GM23338 (cell line): ENCODE measurements around the gene GNPTG. TPM values are rescaled to one million over a fixed set of nuclear protein-coding genes. Genes with fewer than 3 reads are reported as not detected.

Experiments used
- ATAC-seq: fragments of 200-7000 bp; cut with Tn5 transposase; 3 replicates; pipeline ENCODE4 v1.9.1; 2020
- DNase-seq: peaks from one replicate; pipeline ENCODE4 v3.0.0-alpha.2; 2015; ENCODE audit warnings: low spot score
- H2AFZ ChIP-seq: fragments of 200-600 bp; sonication (generic); 2 replicates; pipeline ENCODE4 v1.8.0; 2016; ENCODE audit warnings: antibody characterized with exemption, mild to moderate bottlenecking, moderate library complexity
- H3F3A ChIP-seq: fragments of 200-600 bp; sonication (generic); replicated peaks from 2 replicates; pipeline ENCODE4 v1.8.0; 2017; ENCODE audit warnings: antibody characterized with exemption, mixed run types, low read depth
- H3K27ac ChIP-seq: fragments of 200-600 bp; sonication (generic); 2 replicates; pipeline ENCODE4 v1.6.1; 2016; ENCODE audit warnings: low read depth
- H3K27me3 ChIP-seq: fragments of 200-600 bp; sonication (generic); 2 replicates; pipeline ENCODE4 v1.8.0; 2016; ENCODE audit warnings: mild to moderate bottlenecking, mixed run types, moderate library complexity; ENCODE audit not compliant: insufficient read depth
- H3K36me3 ChIP-seq: fragments of 200-600 bp; sonication (generic); 2 replicates; pipeline ENCODE4 v1.8.0; 2016; ENCODE audit warnings: mild to moderate bottlenecking; ENCODE audit not compliant: insufficient read depth
- H3K4me1 ChIP-seq: fragments of 200-600 bp; sonication (generic); 2 replicates; pipeline ENCODE4 v1.8.0; 2016; ENCODE audit warnings: mild to moderate bottlenecking, moderate library complexity; ENCODE audit not compliant: insufficient read depth
- H3K4me2 ChIP-seq: fragments of 200-600 bp; sonication (generic); 2 replicates; pipeline ENCODE4 v1.7.1; 2017; ENCODE audit warnings: mixed run types
- H3K4me3 ChIP-seq: fragments of 200-600 bp; sonication (generic); 2 replicates; pipeline ENCODE4 v1.6.1; 2016; ENCODE audit warnings: mixed run types
- H3K79me2 ChIP-seq: fragments of 200-600 bp; sonication (generic); replicated peaks from 2 replicates; pipeline ENCODE4 v1.8.0; 2017; ENCODE audit warnings: mild to moderate bottlenecking; ENCODE audit not compliant: insufficient read depth
- H3K9me2 ChIP-seq: fragments of 200-600 bp; sonication (generic); 2 replicates; pipeline ENCODE4 v1.8.0; 2017; ENCODE audit not compliant: insufficient read depth
- H4K20me1 ChIP-seq: fragments of 200-600 bp; sonication (generic); replicated peaks from 2 replicates; pipeline ENCODE4 v1.8.0; 2017; ENCODE audit warnings: mild to moderate bottlenecking; ENCODE audit not compliant: insufficient read depth
- H3K27ac Mint-ChIP-seq: 2 replicates; pipeline ENCODE4 v1.8.0; 2020; ENCODE audit warnings: inconsistent platforms, mild to moderate bottlenecking, moderate library complexity, mixed read lengths
- H3K27me3 Mint-ChIP-seq: 3 replicates; pipeline ENCODE4 v1.8.0; 2022; ENCODE audit warnings: low read depth, mild to moderate bottlenecking, moderate library complexity, mixed read lengths, inconsistent platforms; ENCODE audit not compliant: insufficient read depth, poor library complexity
- H3K36me3 Mint-ChIP-seq: 3 replicates; pipeline ENCODE4 v1.8.0; 2021; ENCODE audit warnings: low read depth, mild to moderate bottlenecking, inconsistent platforms, moderate library complexity, mixed read lengths
- H3K4me1 Mint-ChIP-seq: 3 replicates; pipeline ENCODE4 v1.8.0; 2020; ENCODE audit warnings: mild to moderate bottlenecking, inconsistent platforms, mixed read lengths
- H3K4me3 Mint-ChIP-seq: 3 replicates; pipeline ENCODE4 v1.8.0; 2021; ENCODE audit warnings: moderate library complexity, mild to moderate bottlenecking, inconsistent platforms, mixed read lengths
- H3K9me3 Mint-ChIP-seq: 3 replicates; pipeline ENCODE4 v1.8.0; 2020; ENCODE audit warnings: moderate library complexity, mild to moderate bottlenecking, inconsistent platforms, mixed read lengths
- CTCF ChIP-seq, 2 experiments: fragments of 200-600 bp in 1 of 2; sonication (generic) in 1 of 2; conservative IDR thresholded peaks; 2 replicates each; pipeline versions ENCODE4 v1.5.1 to v1.6.1; 2016 to 2017; ENCODE audit warnings: antibody characterized with exemption in 2 of 2, low read depth in 2 of 2, mild to moderate bottlenecking in 2 of 2, moderate library complexity in 1 of 2
- EZH2 ChIP-seq: fragments of 200-600 bp; sonication (generic); IDR thresholded peaks from one replicate; pipeline ENCODE4 v1.8.0; 2017; ENCODE audit warnings: antibody characterized with exemption, mild to moderate bottlenecking, low read depth; ENCODE audit not compliant: unreplicated experiment
- JUNB ChIP-seq: IDR thresholded peaks from one replicate; pipeline ENCODE4 v1.6.1; 2016; ENCODE audit warnings: antibody characterized with exemption; ENCODE audit not compliant: unreplicated experiment
- NANOG ChIP-seq: IDR thresholded peaks from 2 replicates; pipeline ENCODE4 v1.6.1; 2016; ENCODE audit warnings: antibody characterized with exemption, borderline replicate concordance
- polyA plus RNA-seq: library from polyadenylated mRNA; unstranded; fragments of >200 nt; fragmentation: Nextera tagmentation; extraction: Ambion mirVana; gene quantifications from 2 replicates; pipeline ENCODE4 v1.2.1, GENCODE V29; 2016
- total RNA-seq: library from RNA; depleted of rRNA; stranded (reverse); fragments of >200 nt; shearing (Covaris generic); gene quantifications from 2 replicates; pipeline ENCODE4 v1.2.3, GENCODE V29; 2014
- TF ChIP-seq, protein P1 (sequence below): fragments of 250-450 bp; sonication (Bioruptor Pico); IDR thresholded peaks from 2 replicates; pipeline ENCODE4 v1.5.0; 2020; ENCODE audit warnings: mild to moderate bottlenecking, moderate library complexity

Gene GNPTG
- total and polyA plus RNA-seq, 2 experiments from 2014 or later, result 23.3 to 41.0 TPM

- TF ChIP-seq, protein P1, sequence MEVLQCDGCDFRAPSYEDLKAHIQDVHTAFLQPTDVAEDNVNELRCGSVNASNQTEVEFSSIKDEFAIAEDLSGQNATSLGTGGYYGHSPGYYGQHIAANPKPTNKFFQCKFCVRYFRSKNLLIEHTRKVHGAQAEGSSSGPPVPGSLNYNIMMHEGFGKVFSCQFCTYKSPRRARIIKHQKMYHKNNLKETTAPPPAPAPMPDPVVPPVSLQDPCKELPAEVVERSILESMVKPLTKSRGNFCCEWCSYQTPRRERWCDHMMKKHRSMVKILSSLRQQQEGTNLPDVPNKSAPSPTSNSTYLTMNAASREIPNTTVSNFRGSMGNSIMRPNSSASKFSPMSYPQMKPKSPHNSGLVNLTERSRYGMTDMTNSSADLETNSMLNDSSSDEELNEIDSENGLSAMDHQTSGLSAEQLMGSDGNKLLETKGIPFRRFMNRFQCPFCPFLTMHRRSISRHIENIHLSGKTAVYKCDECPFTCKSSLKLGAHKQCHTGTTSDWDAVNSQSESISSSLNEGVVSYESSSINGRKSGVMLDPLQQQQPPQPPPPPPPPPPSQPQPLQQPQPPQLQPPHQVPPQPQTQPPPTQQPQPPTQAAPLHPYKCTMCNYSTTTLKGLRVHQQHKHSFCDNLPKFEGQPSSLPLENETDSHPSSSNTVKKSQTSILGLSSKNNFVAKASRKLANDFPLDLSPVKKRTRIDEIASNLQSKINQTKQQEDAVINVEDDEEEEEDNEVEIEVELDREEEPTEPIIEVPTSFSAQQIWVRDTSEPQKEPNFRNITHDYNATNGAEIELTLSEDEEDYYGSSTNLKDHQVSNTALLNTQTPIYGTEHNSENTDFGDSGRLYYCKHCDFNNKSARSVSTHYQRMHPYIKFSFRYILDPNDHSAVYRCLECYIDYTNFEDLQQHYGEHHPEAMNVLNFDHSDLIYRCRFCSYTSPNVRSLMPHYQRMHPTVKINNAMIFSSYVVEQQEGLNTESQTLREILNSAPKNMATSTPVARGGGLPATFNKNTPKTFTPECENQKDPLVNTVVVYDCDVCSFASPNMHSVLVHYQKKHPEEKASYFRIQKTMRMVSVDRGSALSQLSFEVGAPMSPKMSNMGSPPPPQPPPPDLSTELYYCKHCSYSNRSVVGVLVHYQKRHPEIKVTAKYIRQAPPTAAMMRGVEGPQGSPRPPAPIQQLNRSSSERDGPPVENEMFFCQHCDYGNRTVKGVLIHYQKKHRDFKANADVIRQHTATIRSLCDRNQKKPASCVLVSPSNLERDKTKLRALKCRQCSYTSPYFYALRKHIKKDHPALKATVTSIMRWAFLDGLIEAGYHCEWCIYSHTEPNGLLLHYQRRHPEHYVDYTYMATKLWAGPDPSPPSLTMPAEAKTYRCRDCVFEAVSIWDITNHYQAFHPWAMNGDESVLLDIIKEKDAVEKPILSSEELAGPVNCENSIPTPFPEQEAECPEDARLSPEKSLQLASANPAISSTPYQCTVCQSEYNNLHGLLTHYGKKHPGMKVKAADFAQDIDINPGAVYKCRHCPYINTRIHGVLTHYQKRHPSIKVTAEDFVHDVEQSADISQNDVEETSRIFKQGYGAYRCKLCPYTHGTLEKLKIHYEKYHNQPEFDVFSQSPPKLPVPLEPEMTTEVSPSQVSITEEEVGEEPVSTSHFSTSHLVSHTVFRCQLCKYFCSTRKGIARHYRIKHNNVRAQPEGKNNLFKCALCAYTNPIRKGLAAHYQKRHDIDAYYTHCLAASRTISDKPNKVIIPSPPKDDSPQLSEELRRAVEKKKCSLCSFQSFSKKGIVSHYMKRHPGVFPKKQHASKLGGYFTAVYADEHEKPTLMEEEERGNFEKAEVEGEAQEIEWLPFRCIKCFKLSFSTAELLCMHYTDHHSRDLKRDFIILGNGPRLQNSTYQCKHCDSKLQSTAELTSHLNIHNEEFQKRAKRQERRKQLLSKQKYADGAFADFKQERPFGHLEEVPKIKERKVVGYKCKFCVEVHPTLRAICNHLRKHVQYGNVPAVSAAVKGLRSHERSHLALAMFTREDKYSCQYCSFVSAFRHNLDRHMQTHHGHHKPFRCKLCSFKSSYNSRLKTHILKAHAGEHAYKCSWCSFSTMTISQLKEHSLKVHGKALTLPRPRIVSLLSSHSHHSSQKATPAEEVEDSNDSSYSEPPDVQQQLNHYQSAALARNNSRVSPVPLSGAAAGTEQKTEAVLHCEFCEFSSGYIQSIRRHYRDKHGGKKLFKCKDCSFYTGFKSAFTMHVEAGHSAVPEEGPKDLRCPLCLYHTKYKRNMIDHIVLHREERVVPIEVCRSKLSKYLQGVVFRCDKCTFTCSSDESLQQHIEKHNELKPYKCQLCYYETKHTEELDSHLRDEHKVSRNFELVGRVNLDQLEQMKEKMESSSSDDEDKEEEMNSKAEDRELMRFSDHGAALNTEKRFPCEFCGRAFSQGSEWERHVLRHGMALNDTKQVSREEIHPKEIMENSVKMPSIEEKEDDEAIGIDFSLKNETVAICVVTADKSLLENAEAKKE, result no peak
- TF ChIP-seq JUNB (no peak), CTCF (conservative IDR thresholded peaks at IDR 0.05; ENCODE audit: low read depth in 2 of 2) (no peak), NANOG (no peak), EZH2 (no peak)
Observed at GRCh38 chr16:1385232-1385631, 33.5 kb downstream of the GNPTG start (continued).

DNA sequence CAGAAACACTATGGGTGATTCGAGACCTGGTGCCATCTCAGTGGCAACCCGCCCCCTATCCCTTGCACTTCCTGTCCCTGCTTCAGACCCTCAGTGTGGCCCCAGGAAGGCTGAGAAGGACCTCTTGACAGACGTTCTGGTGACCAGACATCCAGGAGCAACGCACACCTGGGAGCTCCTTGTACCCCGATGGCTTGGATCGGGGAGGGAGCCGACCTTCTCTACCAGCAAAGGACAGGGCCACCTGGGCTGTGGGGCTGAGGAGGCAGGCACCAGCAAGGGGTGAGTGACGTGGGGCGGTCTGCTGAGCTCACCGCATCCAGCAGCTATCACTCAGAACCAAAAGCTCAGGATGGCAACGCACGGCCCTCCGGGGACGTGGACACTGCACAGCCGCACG is 35.6 kb downstream of the GNPTG start:
- H3K4me2 ChIP-seq, result no peak overlapping the region
- no peaks in the 10 kb centered on the region for H3K9me3 Mint-ChIP-seq
- H3K4me1 Mint-ChIP-seq, result no peaks in the 10 kb centered on the region
- no peaks in the 10 kb centered on the region for H3K9me2 ChIP-seq
- TF ChIP-seq JUNB, result no peak
- no peak for TF ChIP-seq EZH2
- no peak overlapping the region for H3K27ac ChIP-seq
- ATAC-seq, result no peak
- H3K4me3 Mint-ChIP-seq, result no peak overlapping the region
- H4K20me1 ChIP-seq, result no peaks in the 10 kb centered on the region; the same call in 1 of the 2 replicates
- H3K27me3 Mint-ChIP-seq, result no peaks in the 10 kb centered on the region
- no peak overlapping the region for H2AFZ ChIP-seq
- no peaks in the 10 kb centered on the region for H3K4me1 ChIP-seq
- H3K36me3 ChIP-seq, result no peaks in the 10 kb centered on the region
- no peak overlapping the region for H3K27ac Mint-ChIP-seq
- H3F3A ChIP-seq, result no peaks in the 10 kb centered on the region
- no peaks in the 10 kb centered on the region; the same call in 2 of the 3 replicates for H3K36me3 Mint-ChIP-seq
- no peak overlapping the region for H3K4me3 ChIP-seq
- DNase-seq, result no peak
- H3K79me2 ChIP-seq, result no peaks in the 10 kb centered on the region
- no peaks in the 10 kb centered on the region for H3K27me3 ChIP-seq
